CD4-positive, CD25-positive, alpha-beta regulatory T cell (primary cell): ENCODE data around the gene KANSL1L. TPM values are rescaled to one million over a fixed set of nuclear protein-coding genes. Genes with fewer than 3 reads are reported as not detected.

ENCODE experiments used
- ATAC-seq, 2 donors: fragments of 150-1000 bp; cut with Tn5 transposase; one replicate each; pipeline ENCODE4 v1.10.0; 2021; ENCODE audit warnings: low read depth in 2 of 2, moderate number of reproducible peaks in 2 of 2, moderate library complexity in 1 of 2
- DNase-seq, 3 donors: peaks; one replicate each; pipeline versions ENCODE4 v3.0.0 to v3.0.0-alpha.2; 2012 to 2022; ENCODE audit warnings: mixed read lengths in 1 of 3
- H3K27ac ChIP-seq: one replicate; pipeline ENCODE4 v1.7.0; 2013; ENCODE audit warnings: mild to moderate bottlenecking, low read length; ENCODE audit not compliant: insufficient read depth, poor library complexity, severe bottlenecking
- H3K27me3 ChIP-seq: one replicate; pipeline ENCODE4 v1.7.0; 2013; ENCODE audit warnings: low read length; ENCODE audit not compliant: control insufficient read depth, insufficient read depth
- H3K36me3 ChIP-seq: one replicate; pipeline ENCODE4 v1.7.0; 2013; ENCODE audit warnings: mild to moderate bottlenecking, low read length, moderate library complexity; ENCODE audit not compliant: control insufficient read depth, insufficient read depth
- H3K4me1 ChIP-seq: 2 replicates; pipeline ENCODE4 v1.7.0; 2013; ENCODE audit warnings: mild to moderate bottlenecking, low read length; ENCODE audit not compliant: insufficient read depth, control insufficient read depth, poor library complexity, severe bottlenecking
- H3K4me3 ChIP-seq: one replicate; pipeline ENCODE4 v1.7.0; 2013; ENCODE audit warnings: low read depth, mild to moderate bottlenecking, low read length, moderate library complexity
- H3K9me3 ChIP-seq, 2 experiments: 1 replicate in 1 of 2; 2 replicates in 1 of 2; pipeline ENCODE4 v1.7.0; 2013; ENCODE audit warnings: low read length in 2 of 2, mild to moderate bottlenecking in 1 of 2, moderate library complexity in 1 of 2; ENCODE audit not compliant: control insufficient read depth in 2 of 2
- H3K27ac Mint-ChIP-seq, 3 donors: one replicate each; pipeline ENCODE4 v1.8.0; 2020 to 2022; ENCODE audit warnings: mild to moderate bottlenecking in 3 of 3, mixed read lengths in 3 of 3, moderate library complexity in 2 of 3
- H3K27me3 Mint-ChIP-seq: one replicate; pipeline ENCODE4 v1.8.0; 2022; ENCODE audit warnings: mild to moderate bottlenecking, mixed read lengths
- H3K36me3 Mint-ChIP-seq: one replicate; pipeline ENCODE4 v1.8.0; 2020; ENCODE audit warnings: mixed read lengths
- H3K4me1 Mint-ChIP-seq, 4 donors: one replicate each; pipeline ENCODE4 v1.8.0; 2020 to 2022; ENCODE audit warnings: mixed read lengths in 4 of 4, mild to moderate bottlenecking in 1 of 4
- H3K4me3 Mint-ChIP-seq, 4 donors: one replicate each; pipeline ENCODE4 v1.8.0; 2020 to 2022; ENCODE audit warnings: mild to moderate bottlenecking in 4 of 4, mixed read lengths in 4 of 4, moderate library complexity in 3 of 4
- H3K9me3 Mint-ChIP-seq, 7 donors: one replicate each; pipeline ENCODE4 v1.8.0; 2020 to 2022; ENCODE audit warnings: mixed read lengths in 7 of 7, mild to moderate bottlenecking in 3 of 7, moderate library complexity in 2 of 7
- polyA plus RNA-seq, 4 donors: library from polyadenylated mRNA; unstranded; fragments of 300-500 nt; fragmentation: Illumina TruSeq; gene quantifications; one replicate each; pipeline ENCODE4 v1.2.3, GENCODE V29; 2021
- total RNA-seq: library from RNA; stranded (reverse); gene quantifications from one replicate; pipeline ENCODE4 v1.2.3, GENCODE V29; 2022

KANSL1L gene
- total and polyA plus RNA-seq, 5 donors from 2014 or later = 0.49 to 7.3 (median 0.96) TPM

DNA sequence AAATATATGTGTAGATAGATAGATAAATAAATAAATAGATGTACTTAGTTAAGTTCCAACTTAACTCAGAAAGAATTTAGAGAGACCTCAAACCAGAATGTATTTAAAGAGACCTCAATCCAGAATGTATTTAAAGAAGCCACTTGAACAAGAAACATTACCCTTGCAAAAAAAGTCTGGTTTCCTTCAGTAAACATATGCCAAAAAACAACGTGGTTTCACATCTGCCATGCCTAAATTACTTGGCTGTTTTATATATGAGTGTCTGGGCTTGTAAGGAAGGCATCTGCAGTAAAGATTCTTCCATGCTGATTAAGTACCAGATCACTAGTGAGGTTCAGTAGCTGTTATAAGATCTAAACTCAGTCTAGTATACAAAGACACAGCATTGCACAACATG lies 197.9 kb downstream of the KANSL1L start:
- no peaks in the 10 kb centered on the region for H3K9me3 Mint-ChIP-seq
- no peaks in the 10 kb centered on the region for H3K36me3 Mint-ChIP-seq

More for the DNA sequence above, 197.9 kb downstream of the KANSL1L start:
- Histone ChIP-seq H3K4me1 (no peaks in the 10 kb centered on the region), H3K4me3 (no peak overlapping the region), H3K27me3 (peaks cover 9% of the 10 kb centered on the region), H3K36me3 (no peaks in the 10 kb centered on the region), H3K9me3 (no peaks in the 10 kb centered on the region), H3K27ac (no peak overlapping the region)
- no peak for ATAC-seq
- no peak overlapping the region for H3K27ac Mint-ChIP-seq
- no peak overlapping the region for H3K4me3 Mint-ChIP-seq
- H3K4me1 Mint-ChIP-seq = no peaks in the 10 kb centered on the region
- H3K27me3 Mint-ChIP-seq = peaks cover 23% of the 10 kb centered on the region
- DNase-seq = no peak

Other genes with a start within 250 kb of the KANSL1L start
- gene RPE, start 168.8 kb downstream of the KANSL1L start, total RNA-seq = 17.9 TPM
- 10 to 100 TPM; 21.2 to 25.0 (median 23.1) TPM for gene RPE, start 168.8 kb downstream of the KANSL1L start, polyA plus RNA-seq
- gene ACADL, start 54.0 kb upstream of the KANSL1L start, total RNA-seq = not detected
- not detected for gene ACADL, start 54.0 kb upstream of the KANSL1L start, polyA plus RNA-seq
- not detected for gene MYL1, start 143.8 kb upstream of the KANSL1L start, total RNA-seq
- gene MYL1, start 143.8 kb upstream of the KANSL1L start, polyA plus RNA-seq = not detected